T-helper 22 cell (primary cell): Measurements from ENCODE around the gene OR2Z1.

ENCODE experiments used
- DNase-seq: peaks from one replicate; pipeline ENCODE4 v3.0.0-alpha.2; 2020; ENCODE audit warnings: low read depth

The OR2Z1 gene

GRCh38 chr19:8721334-8721733, at the start of gene OR2Z1:
Gene OR2Z1 (plus strand): TSS chr19:8721634. CDS start chr19:8731029, 9,395 bp downstream.
- no peak for DNase-seq

GRCh38 chr19:8673276-8673891, 48.0 kb upstream of the OR2Z1 start:
- no peak for DNase-seq

GRCh38 chr19:8675066-8675465, 46.4 kb upstream of the OR2Z1 start:
- no peak for DNase-seq

GRCh38 chr19:8678244-8678807, 43.1 kb upstream of the OR2Z1 start:
- no peak for DNase-seq

GRCh38 chr19:8680676-8681344, 40.6 kb upstream of the OR2Z1 start:
- no peak for DNase-seq

- DNase-seq = no peak
Measured at GRCh38 chr19:8681345-8682029, 39.9 kb upstream of the OR2Z1 start.

- no peak for DNase-seq
Measured at GRCh38 chr19:8682472-8682871, 39.0 kb upstream of the OR2Z1 start.

- no peak for DNase-seq
Measured at GRCh38 chr19:8682931-8683330, 38.5 kb upstream of the OR2Z1 start.

- DNase-seq = no peak
Measured at GRCh38 chr19:8684001-8684902, 37.2 kb upstream of the OR2Z1 start.

- no peak for DNase-seq
Measured at GRCh38 chr19:8686549-8686948, 34.9 kb upstream of the OR2Z1 start.

- no peak for DNase-seq
Measured at GRCh38 chr19:8688930-8689329, 32.5 kb upstream of the OR2Z1 start.

GRCh38 chr19:8690753-8691539, 30.5 kb upstream of the OR2Z1 start:
- DNase-seq = no peak

GRCh38 chr19:8695501-8695900, 25.9 kb upstream of the OR2Z1 start:
- DNase-seq = no peak

- no peak for DNase-seq
Measured at GRCh38 chr19:8695911-8696310, 25.5 kb upstream of the OR2Z1 start.

GRCh38 chr19:8696993-8697392, 24.4 kb upstream of the OR2Z1 start:
- no peak for DNase-seq

- DNase-seq = no peak
Measured at GRCh38 chr19:8697671-8698432, 23.6 kb upstream of the OR2Z1 start.

- DNase-seq = no peak
Measured at GRCh38 chr19:8698433-8699063, 22.9 kb upstream of the OR2Z1 start, which contains the start of gene ACTL9. Gene ACTL9 (minus strand): TSS chr19:8698795. CDS start chr19:8698701, 94 bp downstream.

- DNase-seq = no peak
Measured at GRCh38 chr19:8699908-8700307, 21.5 kb upstream of the OR2Z1 start.

GRCh38 chr19:8700956-8701355, 20.5 kb upstream of the OR2Z1 start:
- DNase-seq = no peak

- DNase-seq = peak; percentile 35
Measured at GRCh38 chr19:8702350-8702749, 19.1 kb upstream of the OR2Z1 start.
